ENCODE data around the gene SHFL.

The SHFL gene

DNA sequence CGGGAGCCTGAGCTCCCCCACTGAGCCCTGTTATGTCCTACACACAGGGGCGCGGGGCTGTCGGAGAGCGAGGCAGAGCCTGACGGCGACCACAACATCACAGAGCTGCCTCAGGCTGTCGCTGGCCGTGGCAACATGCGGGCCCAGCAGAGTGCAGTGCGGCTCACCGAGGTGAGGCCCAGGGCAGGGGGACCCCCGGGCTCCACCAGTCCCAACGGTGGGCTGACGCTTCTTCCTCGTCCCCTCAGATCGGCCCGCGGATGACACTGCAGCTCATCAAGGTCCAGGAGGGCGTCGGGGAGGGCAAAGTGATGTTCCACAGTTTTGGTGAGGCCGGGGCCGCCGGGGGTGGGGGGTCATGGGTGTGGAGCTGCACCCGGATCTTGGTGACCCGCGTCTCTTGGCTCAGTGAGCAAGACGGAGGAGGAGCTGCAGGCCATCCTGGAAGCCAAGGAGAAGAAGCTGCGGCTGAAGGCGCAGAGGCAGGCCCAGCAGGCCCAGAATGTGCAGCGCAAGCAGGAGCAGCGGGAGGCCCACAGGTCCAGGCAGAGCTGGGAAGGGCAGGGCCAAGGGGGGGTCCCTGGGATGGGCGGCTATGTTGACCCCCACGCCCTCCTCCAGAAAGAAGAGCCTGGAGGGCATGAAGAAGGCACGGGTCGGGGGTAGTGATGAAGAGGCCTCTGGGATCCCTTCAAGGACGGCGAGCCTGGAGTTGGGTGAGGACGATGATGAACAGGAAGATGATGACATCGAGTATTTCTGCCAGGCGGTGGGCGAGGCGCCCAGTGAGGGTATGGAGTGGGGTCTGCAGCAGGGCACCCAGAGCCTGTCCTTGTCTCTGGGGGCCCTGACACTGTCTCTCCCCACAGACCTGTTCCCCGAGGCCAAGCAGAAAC lies 24.2 kb downstream of the SHFL start:
- DNase-seq, result no peak

DNA sequence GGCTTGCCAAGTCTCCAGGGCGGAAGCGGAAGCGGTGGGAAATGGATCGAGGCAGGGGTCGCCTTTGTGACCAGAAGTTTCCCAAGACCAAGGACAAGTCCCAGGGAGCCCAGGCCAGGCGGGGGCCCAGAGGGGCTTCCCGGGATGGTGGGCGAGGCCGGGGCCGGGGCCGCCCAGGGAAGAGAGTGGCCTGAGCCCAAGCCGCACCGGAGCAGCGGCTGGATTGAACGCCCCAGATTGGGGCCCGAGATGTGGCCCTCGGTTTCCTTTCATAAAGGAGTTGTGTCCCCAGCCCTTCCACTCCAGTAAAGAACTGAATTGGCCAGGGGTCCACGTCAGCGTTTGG lies 24.8 kb downstream of the SHFL start:
- no peak for DNase-seq

DNA sequence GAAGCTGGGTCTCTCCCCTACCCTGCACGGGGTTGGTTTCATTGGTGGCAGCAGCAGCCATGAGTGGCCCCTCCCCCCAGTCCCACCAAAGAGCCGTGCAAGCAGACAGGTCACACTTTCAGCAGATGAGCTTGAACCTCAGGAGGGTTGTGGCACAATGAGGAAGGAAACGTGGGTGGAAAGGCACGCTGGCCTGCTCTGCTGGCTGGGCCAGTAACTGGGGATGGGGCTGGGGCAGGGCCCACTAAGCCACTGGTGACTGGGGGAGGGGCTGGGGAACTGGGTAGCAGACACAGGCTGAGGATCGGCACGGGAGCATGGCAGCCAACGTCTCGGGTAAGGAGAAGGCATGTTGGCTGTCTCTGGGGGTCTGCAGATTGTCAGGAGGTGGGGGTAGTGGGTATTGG lies 25.3 kb downstream of the SHFL start, which contains the start of gene P2RY11:
Gene P2RY11, plus strand, starts transcription at position 289 of the 407 bp plus-strand sequence. Its CDS starts 29 bp downstream, at position 318.
- DNase-seq, result no peak

DNA sequence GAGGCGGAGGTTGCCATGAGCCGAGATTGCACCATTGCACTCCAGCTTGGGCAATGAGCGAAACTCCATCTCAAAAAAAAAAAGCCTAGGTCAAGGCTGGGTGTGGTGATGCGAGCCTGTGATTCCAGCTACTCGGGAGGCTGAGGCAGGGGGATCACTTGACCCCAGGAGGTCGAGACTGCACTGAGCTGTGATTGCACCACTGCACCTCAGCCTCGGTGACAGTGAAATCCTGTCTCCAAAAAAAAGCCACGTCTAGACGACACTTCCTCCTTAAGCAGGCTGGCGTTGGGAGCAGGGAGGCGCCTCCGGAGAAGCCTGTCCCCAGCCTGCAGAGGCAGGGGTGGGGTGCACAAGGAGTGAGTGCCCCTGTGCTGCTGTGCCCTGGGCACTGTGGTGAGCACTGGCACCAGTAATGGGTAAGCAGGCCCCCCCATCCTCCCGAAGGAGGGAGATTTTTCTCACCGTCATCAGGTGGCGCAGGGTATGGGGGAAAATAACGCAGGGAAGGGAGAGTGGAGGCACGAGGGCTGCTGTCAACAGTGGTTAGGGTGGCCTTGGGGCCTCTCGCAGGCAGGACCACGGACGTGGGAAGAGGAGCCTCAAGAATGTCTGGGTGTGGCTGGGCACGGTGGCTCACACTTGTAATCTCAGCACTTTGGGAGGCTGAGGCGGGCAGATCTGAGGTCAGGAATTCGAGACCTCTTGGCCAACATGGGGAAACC lies 26.1 kb downstream of the SHFL start:
- DNase-seq, result no peak

DNA sequence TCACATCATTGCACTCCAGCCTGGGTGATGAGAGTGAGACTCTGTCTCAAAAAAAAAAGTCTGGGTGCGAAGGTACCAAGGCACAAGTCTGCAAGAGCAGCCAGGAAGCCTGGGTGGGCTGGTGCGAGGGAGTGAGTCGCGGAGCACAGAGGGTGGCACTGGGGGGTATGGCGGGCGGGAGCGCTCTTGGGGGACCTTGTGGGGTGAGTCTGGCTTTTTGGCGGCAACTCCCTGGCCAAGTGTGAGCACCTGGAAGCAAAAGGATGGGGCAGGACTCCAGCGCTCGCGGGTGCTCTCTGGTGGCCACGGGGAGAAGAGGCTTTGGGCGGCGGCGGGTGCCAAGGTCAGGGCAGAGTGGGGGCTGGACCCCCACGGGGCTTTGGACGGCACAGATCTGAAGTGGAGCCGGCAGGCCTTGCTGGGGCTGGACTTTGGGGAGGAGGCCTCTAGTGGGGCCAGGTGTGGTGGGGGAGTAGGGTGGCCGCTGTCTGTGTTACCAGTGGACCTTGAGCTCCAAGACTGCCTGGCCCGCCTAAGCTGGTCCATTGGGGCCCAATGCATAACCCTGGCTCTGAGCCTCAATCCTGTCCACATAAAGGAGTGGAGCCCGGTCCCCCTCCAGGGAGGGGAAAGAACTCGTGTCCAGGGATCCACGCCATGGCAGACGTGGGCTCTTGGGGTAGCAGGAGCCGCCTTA lies 26.9 kb downstream of the SHFL start:
- DNase-seq, result no peak

DNA sequence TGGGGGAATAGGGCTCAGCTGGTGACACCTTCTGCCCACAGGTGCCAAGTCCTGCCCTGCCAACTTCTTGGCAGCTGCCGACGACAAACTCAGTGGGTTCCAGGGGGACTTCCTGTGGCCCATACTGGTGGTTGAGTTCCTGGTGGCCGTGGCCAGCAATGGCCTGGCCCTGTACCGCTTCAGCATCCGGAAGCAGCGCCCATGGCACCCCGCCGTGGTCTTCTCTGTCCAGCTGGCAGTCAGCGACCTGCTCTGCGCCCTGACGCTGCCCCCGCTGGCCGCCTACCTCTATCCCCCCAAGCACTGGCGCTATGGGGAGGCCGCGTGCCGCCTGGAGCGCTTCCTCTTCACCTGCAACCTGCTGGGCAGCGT lies 27.5 kb downstream of the SHFL start:
- no peak for DNase-seq

DNA sequence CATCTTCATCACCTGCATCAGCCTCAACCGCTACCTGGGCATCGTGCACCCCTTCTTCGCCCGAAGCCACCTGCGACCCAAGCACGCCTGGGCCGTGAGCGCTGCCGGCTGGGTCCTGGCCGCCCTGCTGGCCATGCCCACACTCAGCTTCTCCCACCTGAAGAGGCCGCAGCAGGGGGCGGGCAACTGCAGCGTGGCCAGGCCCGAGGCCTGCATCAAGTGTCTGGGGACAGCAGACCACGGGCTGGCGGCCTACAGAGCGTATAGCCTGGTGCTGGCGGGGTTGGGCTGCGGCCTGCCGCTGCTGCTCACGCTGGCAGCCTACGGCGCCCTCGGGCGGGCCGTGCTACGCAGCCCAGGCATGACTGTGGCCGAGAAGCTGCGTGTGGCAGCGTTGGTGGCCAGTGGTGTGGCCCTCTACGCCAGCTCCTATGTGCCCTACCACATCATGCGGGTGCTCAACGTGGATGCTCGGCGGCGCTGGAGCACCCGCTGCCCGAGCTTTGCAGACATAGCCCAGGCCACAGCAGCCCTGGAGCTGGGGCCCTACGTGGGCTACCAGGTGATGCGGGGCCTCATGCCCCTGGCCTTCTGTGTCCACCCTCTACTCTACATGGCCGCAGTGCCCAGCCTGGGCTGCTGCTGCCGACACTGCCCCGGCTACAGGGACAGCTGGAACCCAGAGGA lies 28.0 kb downstream of the SHFL start:
- DNase-seq, result no peak

DNA sequence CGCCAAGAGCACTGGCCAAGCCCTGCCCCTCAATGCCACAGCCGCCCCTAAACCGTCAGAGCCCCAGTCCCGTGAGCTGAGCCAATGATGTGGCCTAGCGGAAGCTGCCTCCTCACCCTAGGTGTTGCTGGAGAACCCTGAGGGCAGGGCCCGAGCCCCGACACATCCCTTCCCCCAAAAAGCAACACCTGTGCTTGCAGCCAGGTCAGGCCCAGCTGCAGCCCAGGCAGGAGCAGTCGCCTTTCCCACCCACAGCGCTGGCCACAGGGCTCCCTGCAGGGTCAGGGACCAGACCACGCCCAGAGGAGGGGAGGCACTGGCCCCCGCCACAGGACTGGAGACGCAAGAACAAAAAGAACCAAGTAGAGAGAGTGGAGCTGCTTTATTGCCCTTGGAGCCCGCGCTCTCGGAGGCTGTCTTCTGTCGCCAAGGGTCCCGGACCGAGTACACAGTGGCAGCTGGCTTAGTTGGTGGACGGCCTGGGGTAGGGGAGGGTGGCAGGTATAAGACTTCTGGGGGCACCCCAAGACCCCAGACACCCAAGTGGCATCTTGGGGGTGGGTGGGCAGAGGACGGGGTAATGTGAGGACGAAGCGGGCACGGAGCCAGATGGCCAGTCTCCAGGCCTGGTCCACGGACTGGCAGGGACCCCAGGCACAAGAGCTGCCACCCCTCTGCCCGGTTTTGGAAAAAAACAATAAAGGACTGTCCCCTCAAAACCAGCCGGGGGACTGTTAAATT lies 28.7 kb downstream of the SHFL start:
- DNase-seq, result no peak

DNA sequence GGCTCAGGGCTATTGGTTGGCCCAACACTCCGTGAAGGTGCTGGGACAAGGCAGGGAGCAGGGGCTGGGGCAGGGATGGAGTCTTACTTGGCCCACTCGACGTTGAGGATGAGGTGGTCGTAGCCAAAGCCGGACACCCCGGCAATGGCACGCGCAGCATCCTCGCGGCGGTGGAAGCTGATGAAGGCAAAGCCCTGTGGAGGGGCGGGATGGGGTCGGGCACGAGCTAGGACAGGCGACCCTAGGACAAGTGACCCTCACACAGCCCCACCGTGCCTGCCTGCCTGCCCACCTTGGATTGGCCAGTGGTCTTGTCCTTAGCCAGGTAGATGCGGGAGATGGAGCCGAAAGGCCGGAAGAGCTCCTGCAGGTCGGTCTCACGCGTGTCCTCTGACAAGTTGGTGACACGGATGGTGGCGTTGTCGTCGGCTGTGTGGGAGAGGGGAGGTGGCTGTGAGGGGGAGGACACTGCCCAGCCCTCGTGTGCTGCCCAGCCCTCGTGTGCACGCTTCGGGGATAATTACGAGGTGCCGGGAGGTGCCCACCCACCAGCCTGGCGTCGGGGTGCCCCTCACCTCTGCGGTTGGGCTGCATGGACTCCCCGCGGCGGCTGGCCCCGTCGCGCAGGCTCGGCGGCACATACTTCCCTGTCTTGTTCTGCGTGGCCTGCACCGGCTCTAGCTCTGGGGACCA lies 29.4 kb downstream of the SHFL start:
- DNase-seq, result no peak

DNA sequence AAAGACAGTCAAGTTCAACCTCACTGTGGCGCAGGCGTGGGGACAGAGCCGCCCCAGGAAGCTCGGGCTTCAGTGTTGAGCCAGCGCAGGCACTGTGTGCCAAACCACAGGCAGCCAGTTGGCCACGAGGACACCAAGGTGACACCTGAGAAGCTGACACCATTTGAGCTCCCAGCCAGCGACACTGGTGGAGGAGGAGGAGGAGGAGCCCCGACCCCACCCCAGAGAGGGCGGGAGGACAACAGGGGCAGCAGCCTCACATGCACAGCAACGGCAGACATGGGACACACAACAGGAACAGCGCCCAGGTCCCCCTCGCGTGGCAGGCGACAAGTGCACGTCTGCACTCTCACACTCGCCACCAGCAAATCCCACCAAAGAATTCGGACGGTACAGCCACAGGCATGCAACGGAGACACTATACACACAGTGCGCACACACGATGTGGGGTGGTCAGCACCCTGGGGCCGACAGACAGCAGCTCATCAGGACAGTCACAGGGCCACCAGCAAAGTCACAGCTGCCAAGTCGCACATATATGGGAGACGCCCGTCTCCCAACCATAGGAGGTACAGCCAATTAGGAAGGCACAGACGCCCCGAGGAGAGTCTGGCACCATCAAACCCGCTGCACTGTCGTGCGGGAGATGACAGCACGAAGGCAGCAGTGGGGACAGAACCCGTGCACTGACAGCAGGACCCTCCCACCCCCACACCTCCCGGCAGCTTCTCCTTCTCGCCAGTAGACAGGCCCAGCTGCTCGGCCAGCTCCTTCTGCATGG lies 30.2 kb downstream of the SHFL start:
- DNase-seq, result no peak

DNA sequence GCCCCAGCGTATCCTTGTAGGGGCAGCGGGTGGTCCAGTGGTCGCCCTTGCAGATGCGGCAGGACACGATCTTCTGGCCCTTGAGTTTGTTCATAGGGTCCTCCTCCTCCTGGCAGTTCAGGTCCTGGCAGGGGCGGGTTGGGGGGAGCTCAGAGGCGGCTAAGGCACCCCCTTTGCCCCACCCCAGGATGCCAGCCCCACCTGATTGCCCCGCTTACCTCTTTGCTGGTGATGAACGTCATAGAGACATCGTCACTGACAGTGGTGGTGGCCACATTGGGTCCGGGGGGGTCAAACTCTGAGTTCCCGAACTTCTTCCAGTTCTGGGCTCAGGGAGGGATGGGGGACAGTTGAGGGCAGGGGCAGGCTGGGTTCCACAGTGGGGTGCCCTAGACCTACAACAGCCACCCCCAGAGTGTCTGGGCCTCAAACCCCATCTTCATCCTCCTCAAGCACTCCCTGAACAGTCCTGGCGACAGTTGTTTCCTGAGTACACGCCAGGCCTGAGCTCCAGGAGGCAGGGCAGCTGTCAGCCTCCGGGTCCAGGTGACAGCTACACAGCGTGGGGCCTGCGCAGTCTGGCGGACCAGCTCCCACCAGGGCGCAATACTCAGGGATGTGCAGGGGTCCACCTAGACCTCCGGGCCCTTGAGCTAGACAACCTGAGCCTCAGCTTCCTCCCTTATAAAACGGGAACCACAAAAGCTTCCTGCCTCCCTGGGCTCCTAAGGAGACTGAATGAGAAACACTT lies 30.9 kb downstream of the SHFL start:
- no peak for DNase-seq

DNA sequence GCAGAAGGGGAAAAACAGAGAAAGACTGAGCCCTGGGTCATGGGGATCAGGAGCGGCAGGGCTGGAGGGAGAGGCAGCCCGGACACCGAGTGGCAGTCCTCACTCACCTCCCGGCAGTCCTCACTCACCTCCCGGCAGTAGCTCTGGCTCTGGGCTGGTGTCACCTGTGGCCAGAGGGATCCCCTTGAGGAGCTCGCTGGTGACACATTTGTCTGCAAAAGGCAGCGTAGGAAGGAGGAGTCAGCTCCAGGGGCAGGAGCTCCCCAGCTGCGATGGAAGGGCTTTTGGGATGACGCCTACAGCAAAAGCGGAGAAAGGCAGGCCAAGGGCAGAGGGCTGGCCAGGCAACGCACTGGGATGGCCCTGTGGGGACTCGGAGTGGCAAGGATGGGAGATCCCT lies 32.8 kb downstream of the SHFL start:
- no peak for DNase-seq

DNA sequence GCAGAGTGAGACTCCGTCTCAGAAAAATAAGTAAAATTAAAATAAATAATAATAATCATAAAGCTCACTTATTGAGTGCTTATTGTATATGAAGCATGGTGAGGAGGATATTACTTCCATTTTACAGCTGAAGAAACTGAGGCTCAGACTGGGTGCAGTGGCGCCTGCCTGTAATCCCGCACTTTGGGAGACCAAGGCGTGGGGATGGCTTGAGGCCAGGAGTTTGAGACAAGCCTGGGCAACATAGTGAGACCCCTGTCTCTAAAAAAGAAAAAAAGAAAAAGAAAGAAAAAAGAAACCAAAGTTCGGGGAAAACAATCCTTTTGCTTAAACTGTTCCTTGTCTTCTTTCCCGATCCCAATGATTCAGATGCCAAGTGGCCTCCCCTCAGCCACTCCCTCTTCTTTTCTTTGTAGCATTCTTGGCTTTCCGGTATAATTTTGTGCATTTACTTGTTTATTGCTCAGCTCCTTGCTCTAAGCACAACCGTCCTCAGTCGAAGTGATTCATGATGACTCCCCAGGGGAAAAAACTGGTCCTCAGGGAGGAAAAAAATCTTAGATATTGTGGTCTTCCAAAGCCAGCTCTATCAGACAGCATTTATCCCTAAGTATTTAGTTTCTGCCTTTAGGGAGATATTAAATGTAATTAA lies 34.5 kb downstream of the SHFL start:
- DNase-seq, result no peak

DNA sequence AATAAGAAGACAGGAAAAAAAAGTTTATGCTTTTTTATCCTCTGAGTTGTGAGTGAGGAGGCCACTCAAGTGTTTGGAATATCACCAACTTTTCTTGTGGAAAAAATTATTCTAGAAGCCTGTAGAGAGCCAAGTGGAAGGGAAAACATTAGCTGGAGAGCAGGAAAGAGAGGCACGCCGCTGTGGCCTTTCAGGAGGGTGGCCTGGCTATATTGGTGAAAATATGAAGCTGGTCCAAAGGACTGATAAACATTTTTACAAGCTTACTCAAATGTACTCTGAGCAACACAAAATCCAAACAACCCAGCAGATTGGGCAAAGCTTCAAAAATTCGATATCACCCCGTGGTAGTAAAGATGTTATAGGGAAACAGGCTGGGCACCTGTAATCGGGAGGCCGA lies 35.9 kb downstream of the SHFL start:
- no peak for DNase-seq

DNA sequence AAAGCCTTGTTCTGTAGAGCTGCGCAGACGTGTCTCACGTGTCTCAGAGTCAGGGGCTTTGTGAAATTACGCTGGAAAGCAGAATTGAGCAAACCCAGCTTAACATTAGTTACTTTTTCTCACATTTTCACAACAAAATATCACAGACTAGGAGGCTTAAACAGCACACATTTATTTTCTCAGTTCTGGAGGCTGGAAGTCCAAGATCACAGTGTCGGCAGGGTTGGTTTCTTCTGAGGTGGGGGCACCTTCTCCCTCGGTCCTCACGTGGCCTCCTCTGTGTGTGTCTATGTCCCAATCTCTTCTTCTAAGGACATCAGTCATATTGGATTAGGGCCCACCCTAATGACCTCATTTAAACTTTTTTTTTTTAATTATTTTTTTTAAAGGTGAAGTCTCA lies 38.3 kb downstream of the SHFL start:
- no peak for DNase-seq

DNA sequence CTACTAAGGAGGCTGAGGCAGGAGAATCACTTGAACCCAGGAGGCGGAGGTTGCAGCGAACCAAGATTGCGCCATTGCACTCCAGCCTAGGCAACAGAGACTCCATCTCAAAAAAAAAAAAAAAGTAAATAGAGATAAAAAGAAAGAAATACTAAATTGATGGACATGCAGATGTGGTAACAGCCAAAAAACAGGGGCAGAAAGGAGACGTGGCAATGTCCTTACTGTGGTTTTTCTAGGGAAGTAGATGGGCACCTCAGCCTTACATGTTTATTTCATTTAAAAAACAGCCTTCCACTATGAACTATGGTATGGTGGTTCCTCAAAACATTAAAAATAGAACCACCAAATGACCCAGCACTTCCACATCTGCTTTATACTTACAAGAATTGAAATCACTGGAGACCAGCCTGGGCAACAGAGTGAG lies 40.1 kb downstream of the SHFL start:
- no peak for DNase-seq

DNA sequence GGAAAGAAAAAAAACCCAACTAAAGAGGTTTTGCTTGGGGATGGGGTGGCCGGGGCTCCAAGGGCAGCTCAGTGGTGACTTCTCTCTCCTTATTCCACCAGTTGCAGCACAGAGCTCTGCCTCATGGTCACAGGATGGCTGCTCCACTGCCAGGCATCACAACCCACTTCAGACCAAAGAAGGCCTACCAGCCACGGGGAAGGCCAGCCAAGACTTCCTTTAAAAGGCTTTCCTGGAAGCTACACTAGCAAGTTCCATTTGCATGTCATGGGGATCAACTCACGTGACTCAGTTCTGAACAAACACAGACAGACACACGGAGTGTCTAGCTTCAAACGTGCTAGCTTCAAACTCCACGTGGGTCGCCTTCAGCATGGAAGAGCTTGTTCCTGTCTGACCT lies 46.8 kb downstream of the SHFL start:
- DNase-seq, result no peak

DNA sequence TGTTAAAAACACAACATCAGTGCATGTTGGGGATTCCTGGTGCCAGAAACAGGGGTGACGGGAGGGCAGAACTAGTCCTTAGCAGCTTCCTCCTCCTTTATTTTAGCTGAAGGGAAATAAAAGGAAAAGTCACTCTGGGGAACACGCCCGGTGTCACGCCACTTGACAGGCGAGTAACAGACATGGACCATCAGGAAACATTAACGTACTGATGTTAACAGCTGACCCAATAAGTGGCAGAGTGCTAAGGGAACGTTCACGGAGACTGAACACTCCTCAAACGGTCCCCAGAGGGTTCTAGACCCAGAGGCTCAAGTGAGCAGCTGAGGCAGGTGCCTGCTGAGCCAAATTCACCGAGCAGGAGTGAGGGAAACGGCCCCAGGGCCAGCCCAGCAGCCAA lies 47.5 kb downstream of the SHFL start:
- peak; percentile 39 to 67 for DNase-seq

DNA sequence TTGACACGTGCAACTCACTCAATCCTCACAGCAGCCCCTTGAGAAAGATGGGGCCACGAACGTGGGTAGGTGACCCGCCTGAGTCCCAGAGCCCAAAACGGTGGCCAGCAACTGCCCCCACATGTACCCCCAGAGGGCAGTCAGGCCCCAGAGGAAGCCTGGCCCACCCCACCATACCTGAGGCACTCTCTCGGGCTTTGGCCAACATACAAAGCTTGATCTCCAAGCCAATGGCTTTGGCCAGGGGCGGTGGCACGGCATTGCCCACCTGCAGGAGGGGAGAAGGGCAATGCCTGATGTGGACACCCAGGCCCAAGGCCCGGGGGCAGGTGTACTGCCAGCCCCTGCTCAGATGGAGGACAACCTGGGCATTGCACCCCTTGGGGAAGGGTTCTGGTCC lies 47.9 kb downstream of the SHFL start:
- no peak for DNase-seq

Data from NCI-H187 (cell line).